H1 (cell line): ENCODE measurements around the gene BRMS1. TPM values are rescaled to one million over a fixed set of nuclear protein-coding genes. Genes with fewer than 3 reads are reported as not detected.

Source experiments
- CTCF ChIA-PET: fragments of 300-600 bp; sonication (Branson Sonifier 250); formaldehyde crosslinking; loops from one replicate; lab custom pipeline; 2021; ENCODE audit not compliant: partially characterized antibody; lab: Charles Lee
- POLR2A ChIA-PET: fragments of 300-600 bp; sonication (Branson Sonifier 250); formaldehyde crosslinking; loops from one replicate; lab custom pipeline; 2021; ENCODE audit warnings: inconsistent platforms; ENCODE audit not compliant: partially characterized antibody; lab: Charles Lee
- DNase-seq, 2 experiments: peaks; one replicate each; pipeline versions ENCODE4 v3.0.0 to v3.0.0-alpha.2; 2010 to 2022; ENCODE audit warnings: low spot score in 2 of 2, low read depth in 1 of 2, mixed read lengths in 1 of 2
- FAIRE-seq: peaks from 2 replicates; lab custom pipeline; 2011; peaks lifted over from hg19 to GRCh38; lab: Jason Lieb, UNC
- H2AFZ ChIP-seq: 2 replicates; pipeline ENCODE4 v1.8.1; 2012; ENCODE audit warnings: low read length, inconsistent platforms
- H2AK5ac ChIP-seq: 2 replicates; pipeline ENCODE4 v1.6.1; 2013; ENCODE audit warnings: low read depth, low read length
- H2BK120ac ChIP-seq: replicated peaks from 2 replicates; pipeline ENCODE3; 2013; ENCODE audit warnings: low read depth, low read length, inconsistent platforms
- H2BK12ac ChIP-seq: 2 replicates; pipeline ENCODE4 v1.6.1; 2013; ENCODE audit warnings: low read depth, low read length
- H2BK15ac ChIP-seq: 2 replicates; pipeline ENCODE4 v1.6.1; 2013; ENCODE audit warnings: low read length
- H2BK20ac ChIP-seq: 2 replicates; pipeline ENCODE4 v1.6.1; 2013; ENCODE audit warnings: low read length
- H2BK5ac ChIP-seq: 2 replicates; pipeline ENCODE4 v1.6.1; 2013; ENCODE audit warnings: low read depth, low read length
- H3K14ac ChIP-seq: 2 replicates; pipeline ENCODE4 v1.6.1; 2013; ENCODE audit warnings: inconsistent platforms; ENCODE audit not compliant: insufficient read length
- H3K18ac ChIP-seq: 2 replicates; pipeline ENCODE4 v1.6.1; 2013; ENCODE audit warnings: low read length; ENCODE audit errors: extremely low read depth
- H3K23ac ChIP-seq: 2 replicates; pipeline ENCODE4 v1.6.1; 2013; ENCODE audit warnings: inconsistent platforms; ENCODE audit not compliant: insufficient read length
- H3K23me2 ChIP-seq: 2 replicates; pipeline ENCODE4 v1.6.1; 2013; ENCODE audit warnings: low read depth, low read length
- H3K27ac ChIP-seq: 2 replicates; pipeline ENCODE4 v1.6.1; 2011; ENCODE audit warnings: low read depth, low read length, inconsistent platforms
- H3K27me3 ChIP-seq, 4 experiments: replicated peaks in 1 of 4; 1 replicate in 1 of 4; 2 replicates in 3 of 4; pipeline versions ENCODE4 v1.6.1 to v1.8.1; 2011 to 2013; ENCODE audit warnings: low read length in 3 of 4, mild to moderate bottlenecking in 3 of 4, inconsistent platforms in 2 of 4, mixed read lengths in 2 of 4, moderate library complexity in 1 of 4; ENCODE audit not compliant: control insufficient read depth in 3 of 4, insufficient read depth in 3 of 4; ENCODE audit errors: extremely low read depth in 1 of 4
- H3K36me3 ChIP-seq, 4 experiments: 2 replicates each; pipeline versions ENCODE4 v1.6.1 to v1.8.1; 2011 to 2013; ENCODE audit warnings: mild to moderate bottlenecking in 4 of 4, low read length in 3 of 4, moderate library complexity in 2 of 4, control low read depth in 1 of 4, inconsistent platforms in 1 of 4; ENCODE audit not compliant: insufficient read depth in 4 of 4, control insufficient read depth in 2 of 4
- H3K4ac ChIP-seq: replicated peaks from 2 replicates; pipeline ENCODE3; 2013; ENCODE audit warnings: low read length, low read depth, mixed read lengths, inconsistent platforms; ENCODE audit not compliant: insufficient read length
- H3K4me1 ChIP-seq, 4 experiments: replicated peaks in 1 of 4; 1 replicate in 1 of 4; 2 replicates in 3 of 4; pipeline versions ENCODE4 v1.6.1 to v1.8.1; 2011 to 2013; ENCODE audit warnings: low read length in 3 of 4, inconsistent platforms in 2 of 4, mixed read lengths in 1 of 4; ENCODE audit not compliant: insufficient read depth in 4 of 4, control insufficient read depth in 3 of 4
- H3K4me2 ChIP-seq, 2 experiments: 2 replicates each; pipeline versions ENCODE4 v1.6.1 to v1.8.1; 2011 to 2013; ENCODE audit warnings: low read depth in 2 of 2, low read length in 2 of 2, control low read depth in 1 of 2, inconsistent platforms in 1 of 2, mild to moderate bottlenecking in 1 of 2; ENCODE audit not compliant: insufficient read depth in 1 of 2
- H3K4me3 ChIP-seq, 4 experiments: fragments of 200-600, 300-600 bp in 1 of 4; sonication (generic), shearing (Covaris generic), sonication (Bioruptor Twin) in 1 of 4; 2 replicates each; pipeline versions ENCODE4 v1.5.1 to v1.8.1; 2011 to 2016; ENCODE audit warnings: low read length in 4 of 4, low read depth in 3 of 4, control low read depth in 2 of 4, inconsistent platforms in 2 of 4, mild to moderate bottlenecking in 2 of 4, mixed read lengths in 1 of 4, moderate library complexity in 1 of 4; ENCODE audit not compliant: insufficient read depth in 2 of 4; ENCODE audit errors: extremely low read depth in 1 of 4
- H3K56ac ChIP-seq: replicated peaks from 2 replicates; pipeline ENCODE3; 2013; ENCODE audit warnings: low read depth, mild to moderate bottlenecking, mixed read lengths, low read length, inconsistent platforms; ENCODE audit not compliant: insufficient read length
- H3K79me1 ChIP-seq: 2 replicates; pipeline ENCODE4 v1.6.1; 2013; ENCODE audit warnings: low read depth, low read length, control low read depth
- H3K79me2 ChIP-seq, 2 experiments: 2 replicates each; pipeline versions ENCODE4 v1.6.1 to v1.8.1; 2012 to 2013; ENCODE audit warnings: low read length in 2 of 2, mild to moderate bottlenecking in 2 of 2, inconsistent platforms in 1 of 2; ENCODE audit not compliant: insufficient read depth in 2 of 2, control insufficient read depth in 1 of 2
- H3K9ac ChIP-seq, 4 experiments: replicated peaks in 1 of 4; 1 replicate in 1 of 4; 2 replicates in 3 of 4; pipeline versions ENCODE4 v1.6.1 to v1.8.1; 2011 to 2013; ENCODE audit warnings: low read depth in 3 of 4, low read length in 3 of 4, control low read depth in 2 of 4, mild to moderate bottlenecking in 2 of 4, moderate library complexity in 2 of 4, inconsistent platforms in 1 of 4; ENCODE audit errors: extremely low read depth in 1 of 4
- H3K9me3 ChIP-seq, 2 experiments: 2 replicates each; pipeline versions ENCODE4 v1.6.1 to v1.8.1; 2012 to 2013; ENCODE audit warnings: mild to moderate bottlenecking in 2 of 2, moderate library complexity in 2 of 2, control low read depth in 1 of 2, inconsistent platforms in 1 of 2, low read depth in 1 of 2, low read length in 1 of 2, mixed read lengths in 1 of 2; ENCODE audit not compliant: insufficient read depth in 2 of 2
- H4K20me1 ChIP-seq, 2 experiments: replicated peaks in 1 of 2; 2 replicates each; pipeline versions ENCODE3 to v1.8.1; 2011 to 2013; ENCODE audit warnings: inconsistent platforms in 2 of 2, low read length in 2 of 2, mild to moderate bottlenecking in 1 of 2; ENCODE audit not compliant: insufficient read depth in 2 of 2, control insufficient read depth in 1 of 2
- H4K5ac ChIP-seq: 2 replicates; pipeline ENCODE4 v1.6.1; 2013; ENCODE audit warnings: low read length, low read depth, mixed read lengths, inconsistent platforms; ENCODE audit not compliant: insufficient read length
- H4K8ac ChIP-seq: 2 replicates; pipeline ENCODE4 v1.8.0; 2013; ENCODE audit warnings: mild to moderate bottlenecking, moderate library complexity, low read length, inconsistent platforms; ENCODE audit not compliant: insufficient read depth; ENCODE audit errors: extremely low read depth
- H4K91ac ChIP-seq: replicated peaks from 2 replicates; pipeline ENCODE3; 2013; ENCODE audit warnings: low read length, mixed read lengths, inconsistent platforms; ENCODE audit not compliant: insufficient read length
- CHD2 ChIP-seq: IDR thresholded peaks from 2 replicates; pipeline ENCODE4 v1.6.1; 2012; ENCODE audit warnings: low read length, improper control_type of control experiment
- FOSL1 ChIP-seq: IDR thresholded peaks from 2 replicates; pipeline ENCODE4 v1.6.1; 2011; ENCODE audit warnings: mild to moderate bottlenecking, low read depth, low read length, moderate library complexity; ENCODE audit not compliant: insufficient read depth
- POLR2A ChIP-seq, 2 experiments: IDR thresholded peaks; 1 replicate in 1 of 2; 2 replicates in 1 of 2; pipeline ENCODE4 v1.6.1; 2011; ENCODE audit warnings: low read depth in 2 of 2, low read length in 2 of 2, mild to moderate bottlenecking in 2 of 2; ENCODE audit errors: control extremely low read depth in 1 of 2
- WGBS, 2 experiments: shearing (Covaris generic) in 1 of 2; methylation state at CpG; one replicate each; pipeline versions ENCODE4 v1.1.6 to v1.1.7; 2013 to 2015; ENCODE audit warnings: low lambda C conversion rate in 2 of 2, mixed read lengths in 2 of 2, inconsistent platforms in 1 of 2, low coverage in 1 of 2, missing lambda C conversion rate in 1 of 2; ENCODE audit not compliant: insufficient replicate concordance in 2 of 2, insufficient coverage in 1 of 2, insufficient read length in 1 of 2; ENCODE audit errors: extremely low coverage in 1 of 2, missing lambda C conversion rate in 1 of 2; 5-methylcytosine and 5-hydroxymethylcytosine counted together
- polyA plus RNA-seq, 7 experiments: library from polyadenylated mRNA; depleted of rRNA in 3 of 7; stranded (reverse) in 5 of 7; unstranded in 2 of 7; fragments of >200 nt in 5 of 7; fragments of 200-250 nt in 2 of 7; gene quantifications; 1 replicate in 5 of 7; 2 replicates in 1 of 7; 4 replicates in 1 of 7; pipeline versions ENCODE4 v1.2.1 to v1.2.3, GENCODE V29; 2011 to 2013; ENCODE audit warnings: missing spikeins in 2 of 7, mixed read lengths in 2 of 7
- total RNA-seq: library from RNA; stranded (reverse); fragmentation: NEBNext Ultra II Directional; extraction: Animal tissue kit (Norgen Biotek cat#: 25700); gene quantifications from 2 replicates; pipeline ENCODE4 v1.2.1, GENCODE V29; 2021

Gene BRMS1
- total and polyA plus RNA-seq, 2 of the 8 experiments (the other 6 are each of a cell fraction or from before 2014, with no cell fraction given), result 39.2 to 46.1 TPM

- Histone ChIP-seq H2BK12ac (no peak overlapping the region; the same call in 1 of the 2 replicates), H3K4ac (no peak overlapping the region), H2BK15ac (0 out of 2 replicates have a peak overlapping the region, but pooled peaks have one; percentile 4), H2BK5ac (peak overlapping the region; percentile 54), H2BK20ac (no peak overlapping the region), H4K91ac (peak overlapping the region; percentile 68), H3K79me1 (peaks cover 9% of the 10 kb centered on the region; the same call in 1 of the 2 replicates), H2AK5ac (peak overlapping the region; percentile 31; the same call in 1 of the 2 replicates), H4K5ac (no peak overlapping the region), H3K18ac (peak overlapping the region; percentile 49; the same call in 1 of the 2 replicates), H3K27me3 (no peaks in the 10 kb centered on the region), H3K23ac (no peak overlapping the region), H4K20me1 (peaks cover 11 to 34% of the 10 kb centered on the region in 2 experiments), H4K8ac (peak overlapping the region; percentile 63), H3K36me3 (peaks cover 22 to 49% (median 43%) of the 10 kb centered on the region in 4 experiments), H2AFZ (no peak overlapping the region), H3K79me2 (peaks cover 0 to 16% of the 10 kb centered on the region in 2 experiments; a peak in 2 of 4 replicates), H3K23me2 (peaks cover 7% of the 10 kb centered on the region; the same call in 1 of the 2 replicates), H3K4me1 (peaks cover 0 to 8% (median 7%) of the 10 kb centered on the region in 4 experiments; a peak in 6 of 7 replicates), H3K4me2 (peak overlapping the region; percentile 76 to 86), H3K27ac (no peak overlapping the region), H3K14ac (no peak overlapping the region), H3K9ac (peak overlapping the region in 1 of 4 experiments; percentile 5; a peak in 1 of 7 replicates), H3K9me3 (no peaks in the 10 kb centered on the region), H3K56ac (no peak overlapping the region), H2BK120ac (no peak overlapping the region), H3K4me3 (peak overlapping the region in 3 of 4 experiments; percentile 46 to 82 (median 53); a peak in 5 of 8 replicates)
- DNase-seq (no peak), FAIRE-seq (no peak)
- WGBS, 2 experiments, result 90% methylated on average over 20 of the region's 25 CpGs; no CpG with 5 or more reads in 1 of the 2 experiments
- POLR2A ChIA-PET, result interaction anchor here (1.0 to 28.0 kb wide), 7 partner anchors 12 to 89 kb away, joined by 3 to 487 read pairs (median 6); partner anchors contain the start of genes B4GAT1, BRMS1 and RIN1
- CTCF ChIA-PET, result interaction anchor here (0.9 to 7.1 kb wide), 6 partner anchors 11 to 90 kb away, joined by 3 to 51 read pairs (median 3); no protein-coding TSS in a partner anchor
- TF ChIP-seq POLR2A (IDR thresholded peaks at IDR 0.05; ENCODE audit: control extremely low read depth in 1 of 2, low read depth in 2 of 2, low read length in 2 of 2), result peak in 1 of 2 experiments; percentile 31; a peak in 2 of 3 replicates
- TF ChIP-seq FOSL1, result no peak
- TF ChIP-seq CHD2, result no peak
- TF ChIP-seq, all 59 proteins: peak for 1
Measured at GRCh38 chr11:66369073-66369894, 24.4 kb upstream of the BRMS1 start.
